Activated B cell treated with CpG ODN at 0.5 μM for 24 hours (primary cell): ENCODE measurements around the gene TNP1. TPM values are rescaled to one million over a fixed set of nuclear protein-coding genes. Genes with fewer than 3 reads are reported as not detected.

ENCODE experiments used
- ATAC-seq: fragments of 200-7000 bp; cut with Tn5 transposase; one replicate; pipeline ENCODE4 v1.10.0; 2021; ENCODE audit warnings: low read depth, mild to moderate bottlenecking, moderate library complexity
- CTCF ChIA-PET: fragments of 350-600 bp; sonication (Branson Sonifier 250); formaldehyde crosslinking; loops from one replicate; lab custom pipeline; 2021; ENCODE audit warnings: antibody characterized with exemption; lab: Charles Lee
- POLR2A ChIA-PET: fragments of 350-600 bp; sonication (Branson Sonifier 250); formaldehyde crosslinking; loops from one replicate; lab custom pipeline; 2021; ENCODE audit warnings: antibody characterized with exemption; lab: Charles Lee
- DNase-seq: peaks from one replicate; pipeline ENCODE4 v3.0.0; 2022
- H3K27ac Mint-ChIP-seq: one replicate; pipeline ENCODE4 v1.8.0; 2020; ENCODE audit warnings: mixed read lengths
- H3K27me3 Mint-ChIP-seq: one replicate; pipeline ENCODE4 v1.8.0; 2021; ENCODE audit warnings: mixed read lengths
- H3K36me3 Mint-ChIP-seq: one replicate; pipeline ENCODE4 v1.8.0; 2021; ENCODE audit warnings: low read depth, mixed read lengths
- H3K4me1 Mint-ChIP-seq: one replicate; pipeline ENCODE4 v1.8.0; 2021; ENCODE audit warnings: mixed read lengths
- H3K4me3 Mint-ChIP-seq: one replicate; pipeline ENCODE4 v1.8.0; 2020; ENCODE audit warnings: mild to moderate bottlenecking, mixed read lengths
- H3K9me3 Mint-ChIP-seq: one replicate; pipeline ENCODE4 v1.8.0; 2020; ENCODE audit warnings: mixed read lengths
- CTCF ChIP-seq: fragments of 200-600 bp; IDR thresholded peaks from one replicate; pipeline ENCODE4 v1.8.0; 2022; ENCODE audit warnings: antibody characterized with exemption, mild to moderate bottlenecking
- intact Hi-C: fragments of 100-400 bp; cut with micrococcal nuclease; formaldehyde crosslinking; loops from one replicate; pipeline ENCODE4 v1.15.1; 2024
- total RNA-seq: library from RNA; stranded (reverse); gene quantifications from 2 replicates; pipeline ENCODE4 v1.2.3, GENCODE V29; 2022

TNP1 gene
- total RNA-seq, 1 donor from 2014 or later: not detected

GRCh38 chr2:216871333-216871934 is 11.6 kb upstream of the TNP1 start:
- Mint-ChIP-seq H3K4me1 (no peaks in the 10 kb centered on the region), H3K4me3 (no peak overlapping the region), H3K27me3 (peaks cover 5% of the 10 kb centered on the region), H3K27ac (no peak overlapping the region), H3K9me3 (no peaks in the 10 kb centered on the region), H3K36me3 (no peaks in the 10 kb centered on the region)
- POLR2A ChIA-PET: no interaction called here
- TF ChIP-seq CTCF: no peak
- DNase-seq (no peak), ATAC-seq (no peak)
- CTCF ChIA-PET: no interaction called here
- intact Hi-C loops: no loop called here

DNA sequence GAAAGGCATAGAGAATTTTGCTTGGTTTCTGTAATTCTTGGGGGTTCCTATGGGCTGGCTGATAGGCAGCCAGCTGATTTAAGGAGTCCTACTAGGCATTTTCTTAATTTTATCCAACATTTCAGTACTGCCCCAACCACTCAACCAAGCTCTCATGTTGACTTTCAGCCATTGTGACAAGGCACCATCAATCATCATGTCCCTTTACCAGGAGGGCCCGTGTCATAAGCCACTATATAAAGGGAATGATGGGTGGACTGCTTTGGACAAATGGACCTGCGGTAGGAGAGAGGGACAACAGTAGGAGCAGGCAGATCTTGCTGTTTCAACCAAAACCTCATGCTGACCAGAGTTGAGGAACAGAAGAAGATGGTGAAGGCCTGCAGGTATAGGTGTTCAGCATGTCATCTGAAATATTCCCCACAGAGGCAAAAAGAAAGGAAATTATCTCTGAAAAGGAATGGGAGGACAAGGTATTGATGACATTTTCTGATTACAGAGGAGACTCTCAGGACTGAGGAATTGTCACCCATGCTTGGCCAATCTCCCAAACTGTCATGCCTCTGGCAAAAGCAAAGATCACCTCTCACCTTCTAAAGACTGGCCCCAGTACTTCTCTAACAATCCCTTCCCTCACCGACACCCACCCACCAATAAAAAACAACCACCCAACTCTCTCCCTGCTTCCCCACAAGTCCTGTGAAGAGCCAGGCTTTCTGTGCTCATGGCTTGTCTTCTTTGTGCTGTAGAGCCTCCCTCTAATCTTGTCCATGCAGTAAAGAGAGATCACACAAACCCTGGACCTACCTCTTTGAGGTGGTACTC is 10.9 kb upstream of the TNP1 start:
- H3K36me3 Mint-ChIP-seq: no peaks in the 10 kb centered on the region
- no peak overlapping the region for H3K27ac Mint-ChIP-seq
- no peak for TF ChIP-seq CTCF
- DNase-seq (no peak), ATAC-seq (no peak)
- no peaks in the 10 kb centered on the region for H3K9me3 Mint-ChIP-seq
- intact Hi-C loops: no loop called here
- peaks cover 3% of the 10 kb centered on the region for H3K27me3 Mint-ChIP-seq
- ChIA-PET CTCF (no interaction called here), POLR2A (no interaction called here)
- H3K4me3 Mint-ChIP-seq: no peak overlapping the region
- no peaks in the 10 kb centered on the region for H3K4me1 Mint-ChIP-seq

DNA sequence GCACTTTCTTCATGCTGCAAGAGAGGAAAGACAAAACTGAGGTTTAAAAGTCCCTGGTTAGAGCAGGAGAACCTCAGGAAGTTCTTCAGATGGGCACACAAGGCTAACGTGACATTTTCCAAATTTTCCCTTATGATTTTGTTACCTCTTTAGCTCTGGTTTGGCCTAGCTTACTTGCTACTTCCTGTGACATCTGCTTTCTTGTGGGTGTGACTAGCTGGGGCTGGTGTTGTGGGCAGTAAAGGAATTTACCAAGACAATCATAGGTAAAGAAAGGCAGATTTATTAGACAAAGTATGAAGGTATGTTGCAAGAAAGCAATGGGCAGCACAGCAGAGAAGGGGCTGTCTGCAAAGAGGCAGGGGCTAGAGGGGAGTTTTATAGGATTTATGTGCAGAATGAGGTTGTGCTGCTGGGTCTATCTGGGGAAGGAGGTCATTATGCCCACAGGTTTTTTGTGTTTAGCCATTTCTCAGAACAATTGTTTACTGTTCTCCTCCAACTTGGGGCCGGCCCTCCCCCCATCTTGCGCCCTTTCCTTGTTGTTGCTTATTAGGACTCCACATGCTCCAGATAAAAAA is 6.7 kb upstream of the TNP1 start:
- Mint-ChIP-seq H3K36me3 (no peaks in the 10 kb centered on the region), H3K9me3 (no peaks in the 10 kb centered on the region), H3K27me3 (no peaks in the 10 kb centered on the region), H3K4me3 (no peak overlapping the region), H3K4me1 (no peaks in the 10 kb centered on the region), H3K27ac (no peak overlapping the region)
- TF ChIP-seq CTCF: no peak
- ATAC-seq (no peak), DNase-seq (no peak)
- CTCF ChIA-PET: no interaction called here
- intact Hi-C loops: no loop called here
- POLR2A ChIA-PET: no interaction called here

- ATAC-seq (no peak), DNase-seq (no peak)
- Mint-ChIP-seq H3K27ac (no peak overlapping the region), H3K9me3 (no peaks in the 10 kb centered on the region), H3K4me3 (no peak overlapping the region), H3K27me3 (no peaks in the 10 kb centered on the region), H3K36me3 (no peaks in the 10 kb centered on the region), H3K4me1 (no peaks in the 10 kb centered on the region)
- intact Hi-C loops: no loop called here
- ChIA-PET POLR2A (no interaction called here), CTCF (no interaction called here)
- TF ChIP-seq CTCF: no peak
Observed at GRCh38 chr2:216865658-216866057, 5.8 kb upstream of the TNP1 start.

DNA sequence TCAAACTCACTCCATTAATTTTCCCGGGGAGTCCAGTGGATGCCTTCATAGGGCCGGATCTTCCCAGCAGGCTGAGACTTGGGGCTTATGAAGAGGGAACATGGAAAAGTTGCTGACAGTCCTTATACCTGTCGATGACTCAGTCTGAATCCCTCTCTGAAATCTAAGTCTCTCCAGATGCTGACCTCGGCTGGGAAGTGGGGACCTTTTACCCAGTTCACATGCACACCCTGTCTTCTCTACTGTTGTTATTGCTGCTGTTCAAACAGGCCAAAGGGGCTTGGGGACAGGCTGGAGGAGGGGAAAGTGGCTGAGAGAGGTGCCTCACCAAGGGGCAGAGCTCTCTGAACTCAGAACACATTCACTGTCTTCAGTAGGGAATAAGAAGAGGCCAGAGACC is 4.1 kb upstream of the TNP1 start:
- POLR2A ChIA-PET: no interaction called here
- ATAC-seq (no peak), DNase-seq (no peak)
- Mint-ChIP-seq H3K36me3 (no peaks in the 10 kb centered on the region), H3K27me3 (no peaks in the 10 kb centered on the region), H3K4me3 (no peak overlapping the region), H3K9me3 (no peaks in the 10 kb centered on the region), H3K4me1 (no peaks in the 10 kb centered on the region), H3K27ac (no peak overlapping the region)
- no peak for TF ChIP-seq CTCF
- CTCF ChIA-PET: no interaction called here
- intact Hi-C loops: no loop called here
